Peyer's patch (tissue), 4 donors: ENCODE data around the gene CACNA2D2. TPM values are rescaled to one million over a fixed set of nuclear protein-coding genes. Genes with fewer than 3 reads are reported as not detected.

Experiments
- DNase-seq, 3 donors: peaks; one replicate each; pipeline ENCODE4 v3.0.0-alpha.2; 2017 to 2019
- H3K27ac ChIP-seq, 4 donors: fragments of 200-600 bp; sonication (generic); one replicate each; pipeline ENCODE4 v1.5.1; 2016 to 2019
- H3K27me3 ChIP-seq, 2 donors: fragments of 200-600 bp; sonication (generic); one replicate each; pipeline ENCODE4 v1.5.1; 2019
- H3K36me3 ChIP-seq, 3 donors: fragments of 200-600 bp; sonication (generic); one replicate each; pipeline ENCODE4 v1.5.1; 2016 to 2019
- H3K4me1 ChIP-seq, 4 donors: fragments of 200-600 bp; sonication (generic); one replicate each; pipeline ENCODE4 v1.5.1; 2016 to 2019
- H3K4me3 ChIP-seq, 4 donors: fragments of 200-600 bp; sonication (generic); 1 replicate in 3 of 4; 2 replicates in 1 of 4; pipeline ENCODE4 v1.5.1; 2016 to 2019; ENCODE audit warnings: mild to moderate bottlenecking in 1 of 4
- H3K9me3 ChIP-seq, 4 donors: fragments of 200-600 bp; sonication (generic); one replicate each; pipeline ENCODE4 v1.5.1; 2016 to 2019; ENCODE audit warnings: mild to moderate bottlenecking in 1 of 4
- CTCF ChIP-seq, 6 experiments: fragments of 450-650 bp in 4 of 6; fragments of 200-600 bp in 2 of 6; sonication (generic) in 1 of 6; IDR thresholded peaks; one replicate each; pipeline ENCODE4 v1.5.1; 2017 to 2019; ENCODE audit warnings: antibody characterized with exemption in 6 of 6, mild to moderate bottlenecking in 3 of 6, moderate library complexity in 1 of 6
- POLR2A ChIP-seq, 2 donors: fragments of 450-650 bp; IDR thresholded peaks; one replicate each; pipeline ENCODE4 v1.5.1; 2017; ENCODE audit warnings: antibody characterized with exemption in 2 of 2, mild to moderate bottlenecking in 2 of 2, moderate library complexity in 2 of 2
- total RNA-seq, 4 donors: library from RNA; depleted of rRNA; stranded (reverse); fragments of >200 nt; gene quantifications; one replicate each; pipeline ENCODE4 v1.1.0, GENCODE V29; 2016

Gene CACNA2D2
- total RNA-seq, 4 donors from 2014 or later = 0.88 to 5.8 (median 1.2) TPM

GRCh38 chr3:50342813-50343633 is 160.4 kb downstream of the CACNA2D2 start:
- H3K36me3 ChIP-seq = peaks cover 0 to 6% (median 0%) of the 10 kb centered on the region in 3 donors
- H3K27ac ChIP-seq = no peak overlapping the region
- TF ChIP-seq POLR2A (IDR thresholded peaks at IDR 0.05) (no peak), CTCF (IDR thresholded peaks at IDR 0.05) (no peak)
- H3K4me1 ChIP-seq = peaks cover 4 to 48% (median 12%) of the 10 kb centered on the region in 4 donors
- no peaks in the 10 kb centered on the region for H3K27me3 ChIP-seq
- no peaks in the 10 kb centered on the region for H3K9me3 ChIP-seq
- DNase-seq = no peak
- H3K4me3 ChIP-seq = no peak overlapping the region

GRCh38 chr3:50341996-50342650 is 161.3 kb downstream of the CACNA2D2 start:
- no peaks in the 10 kb centered on the region for H3K9me3 ChIP-seq
- DNase-seq = no peak
- H3K4me1 ChIP-seq = peaks cover 4 to 52% (median 12%) of the 10 kb centered on the region in 4 donors
- H3K4me3 ChIP-seq = no peak overlapping the region
- H3K27me3 ChIP-seq = no peaks in the 10 kb centered on the region
- H3K27ac ChIP-seq = peak overlapping the region in 2 of 4 donors; percentile 91 to 96
- TF ChIP-seq CTCF (IDR thresholded peaks at IDR 0.05) = no peak
- TF ChIP-seq POLR2A (IDR thresholded peaks at IDR 0.05) = no peak
- H3K36me3 ChIP-seq = no peaks in the 10 kb centered on the region

GRCh38 chr3:50341537-50341936 is 161.9 kb downstream of the CACNA2D2 start:
- no peaks in the 10 kb centered on the region for H3K27me3 ChIP-seq
- peak overlapping the region; percentile 91 to 99 (median 96) for H3K27ac ChIP-seq
- H3K36me3 ChIP-seq = no peaks in the 10 kb centered on the region
- peak in 1 of 3 donors; percentile 43 for DNase-seq
- H3K4me3 ChIP-seq = peak overlapping the region in 3 of 4 donors; percentile 43 to 92 (median 75)
- H3K9me3 ChIP-seq = no peaks in the 10 kb centered on the region
- TF ChIP-seq CTCF (IDR thresholded peaks at IDR 0.05) = no peak
- no peak for TF ChIP-seq POLR2A (IDR thresholded peaks at IDR 0.05)
- H3K4me1 ChIP-seq = peaks cover 4 to 53% (median 12%) of the 10 kb centered on the region in 4 donors

GRCh38 chr3:50340448-50341329 is 162.7 kb downstream of the CACNA2D2 start, which contains the start of gene RASSF1:
Gene RASSF1 (minus strand): TSS chr3:50340836. CDS start chr3:50340805, 31 bp downstream.
- Histone ChIP-seq H3K4me3 (peak within 1 kb of the TSS; percentile 43 to 92 (median 70)), H3K4me1 (peaks cover 6 to 54% (median 15%) of the 10 kb centered on the region in 4 donors), H3K36me3 (no peaks in the 10 kb centered on the region), H3K27ac (peak within 1 kb of the TSS; percentile 91 to 99 (median 96)), H3K27me3 (no peaks in the 10 kb centered on the region), H3K9me3 (no peaks in the 10 kb centered on the region)
- DNase-seq = peak; percentile 84 to 93 (median 88)
- TF ChIP-seq CTCF (IDR thresholded peaks at IDR 0.05) (no peak), POLR2A (IDR thresholded peaks at IDR 0.05) (no peak)

GRCh38 chr3:50340147-50340447 is 163.3 kb downstream of the CACNA2D2 start:
- Histone ChIP-seq H3K27ac (peak overlapping the region; percentile 91 to 99 (median 96)), H3K4me1 (peaks cover 3 to 54% (median 11%) of the 10 kb centered on the region in 4 donors), H3K27me3 (no peaks in the 10 kb centered on the region), H3K4me3 (peak overlapping the region; percentile 43 to 92 (median 70)), H3K9me3 (no peaks in the 10 kb centered on the region), H3K36me3 (no peaks in the 10 kb centered on the region)
- TF ChIP-seq CTCF (IDR thresholded peaks at IDR 0.05) (no peak), POLR2A (IDR thresholded peaks at IDR 0.05) (no peak)
- no peak for DNase-seq
